Natural killer cell treated with Interleukin-12 subunit alpha and Interleukin-12 subunit beta and Interleukin-15 and Interleukin-18, amount 100 ng/mL, for 72 hours (primary cell): ENCODE results near the gene DAAM1. TPM values are rescaled to one million over a fixed set of nuclear protein-coding genes. Genes with fewer than 3 reads are reported as not detected.

Source experiments
- ATAC-seq, 2 donors: fragments of 150-1000 bp; cut with Tn5 transposase in 1 of 2; sonication (Bioruptor Pico), chemical (Tn5 transposase) in 1 of 2; 2 replicates each; pipeline ENCODE4 v1.10.0; 2021
- DNase-seq: peaks from one replicate; pipeline ENCODE4 v3.0.0; 2022; ENCODE audit warnings: low spot score
- H3K27ac Mint-ChIP-seq, 2 donors: 1 replicate in 1 of 2; 2 replicates in 1 of 2; pipeline ENCODE4 v1.8.0; 2022; ENCODE audit warnings: mixed read lengths in 2 of 2, mild to moderate bottlenecking in 1 of 2, moderate library complexity in 1 of 2
- H3K27me3 Mint-ChIP-seq, 2 donors: 1 replicate in 1 of 2; 2 replicates in 1 of 2; pipeline ENCODE4 v1.8.0; 2022; ENCODE audit warnings: mixed read lengths in 2 of 2
- H3K36me3 Mint-ChIP-seq: one replicate; pipeline ENCODE4 v1.8.0; 2022; ENCODE audit warnings: mixed read lengths
- H3K4me1 Mint-ChIP-seq, 2 donors: 1 replicate in 1 of 2; 2 replicates in 1 of 2; pipeline ENCODE4 v1.8.0; 2022; ENCODE audit warnings: low read depth in 2 of 2, mixed read lengths in 2 of 2, mild to moderate bottlenecking in 1 of 2
- H3K4me3 Mint-ChIP-seq: one replicate; pipeline ENCODE4 v1.8.0; 2022; ENCODE audit warnings: mixed read lengths
- H3K9me3 Mint-ChIP-seq: 2 replicates; pipeline ENCODE4 v1.8.0; 2022; ENCODE audit warnings: mixed read lengths
- total RNA-seq, 2 donors: library from RNA; stranded (reverse); gene quantifications; one replicate each; pipeline ENCODE4 v1.2.3, GENCODE V29; 2022

DAAM1 gene
- total RNA-seq, 2 donors from 2014 or later: 21.3 to 22.5 TPM

GRCh38 chr14:59265808-59266207, 77.3 kb downstream of the DAAM1 start:
- Mint-ChIP-seq H3K4me1 (peaks cover 18 to 32% of the 10 kb centered on the region in 2 donors), H3K36me3 (peaks cover 10% of the 10 kb centered on the region), H3K27me3 (no peaks in the 10 kb centered on the region), H3K9me3 (peaks cover 3% of the 10 kb centered on the region), H3K4me3 (no peak overlapping the region), H3K27ac (peak overlapping the region; percentile 40 to 67)
- DNase-seq (no peak), ATAC-seq (peak; percentile 87 to 91)

- DNase-seq: no peak
- Mint-ChIP-seq H3K4me3 (no peak overlapping the region), H3K4me1 (peaks cover 18 to 32% of the 10 kb centered on the region in 2 donors), H3K36me3 (peaks cover 10% of the 10 kb centered on the region), H3K27ac (no peak overlapping the region), H3K27me3 (no peaks in the 10 kb centered on the region), H3K9me3 (peaks cover 3% of the 10 kb centered on the region)
- ATAC-seq: no peak
Measured at GRCh38 chr14:59267046-59267445, 78.6 kb downstream of the DAAM1 start.

GRCh38 chr14:59268011-59268410, 79.5 kb downstream of the DAAM1 start:
- ATAC-seq: no peak
- H3K27ac Mint-ChIP-seq: no peak overlapping the region

GRCh38 chr14:59268858-59269257, 80.4 kb downstream of the DAAM1 start:
- Mint-ChIP-seq H3K27ac (peak overlapping the region in 1 of 2 donors; percentile 41), H3K36me3 (peaks cover 10% of the 10 kb centered on the region), H3K4me1 (peaks cover 12 to 26% of the 10 kb centered on the region in 2 donors), H3K4me3 (no peak overlapping the region), H3K9me3 (peaks cover 3% of the 10 kb centered on the region), H3K27me3 (no peaks in the 10 kb centered on the region)
- no peak for DNase-seq
- no peak for ATAC-seq

More at GRCh38 chr14:59268011-59268410, 79.5 kb downstream of the DAAM1 start:
- DNase-seq: no peak
- Mint-ChIP-seq H3K36me3 (peaks cover 10% of the 10 kb centered on the region), H3K9me3 (peaks cover 3% of the 10 kb centered on the region), H3K4me1 (peaks cover 13 to 27% of the 10 kb centered on the region in 2 donors), H3K27me3 (no peaks in the 10 kb centered on the region), H3K4me3 (no peak overlapping the region)

GRCh38 chr14:59269466-59269865, 81.0 kb downstream of the DAAM1 start:
- peaks cover 3% of the 10 kb centered on the region for H3K9me3 Mint-ChIP-seq
- no peak for DNase-seq
- H3K4me3 Mint-ChIP-seq: no peak overlapping the region
- no peaks in the 10 kb centered on the region for H3K27me3 Mint-ChIP-seq
- peaks cover 14 to 26% of the 10 kb centered on the region in 2 donors for H3K4me1 Mint-ChIP-seq
- no peak overlapping the region for H3K27ac Mint-ChIP-seq
- ATAC-seq: no peak
- peaks cover 10% of the 10 kb centered on the region for H3K36me3 Mint-ChIP-seq

- peaks cover 21 to 28% of the 10 kb centered on the region in 2 donors for H3K4me1 Mint-ChIP-seq
- no peak overlapping the region for H3K27ac Mint-ChIP-seq
- H3K36me3 Mint-ChIP-seq: no peaks in the 10 kb centered on the region
- ATAC-seq (no peak), DNase-seq (no peak)
- no peaks in the 10 kb centered on the region for H3K27me3 Mint-ChIP-seq
- H3K4me3 Mint-ChIP-seq: no peak overlapping the region
- no peaks in the 10 kb centered on the region for H3K9me3 Mint-ChIP-seq
Measured at GRCh38 chr14:59271256-59271655, 82.8 kb downstream of the DAAM1 start.

GRCh38 chr14:59271734-59272133, 83.3 kb downstream of the DAAM1 start:
- ATAC-seq (no peak), DNase-seq (no peak)
- Mint-ChIP-seq H3K27me3 (no peaks in the 10 kb centered on the region), H3K27ac (no peak overlapping the region), H3K9me3 (no peaks in the 10 kb centered on the region), H3K4me3 (no peak overlapping the region), H3K4me1 (peaks cover 25 to 28% of the 10 kb centered on the region in 2 donors), H3K36me3 (no peaks in the 10 kb centered on the region)

- peak overlapping the region in 1 of 2 donors; percentile 39 for H3K27ac Mint-ChIP-seq
- peaks cover 25 to 28% of the 10 kb centered on the region in 2 donors for H3K4me1 Mint-ChIP-seq
- H3K36me3 Mint-ChIP-seq: no peaks in the 10 kb centered on the region
- H3K27me3 Mint-ChIP-seq: no peaks in the 10 kb centered on the region
- no peak for DNase-seq
- no peaks in the 10 kb centered on the region for H3K9me3 Mint-ChIP-seq
- no peak for ATAC-seq
- no peak overlapping the region for H3K4me3 Mint-ChIP-seq
Measured at GRCh38 chr14:59272633-59273032, 84.2 kb downstream of the DAAM1 start.

GRCh38 chr14:59273737-59274136, 85.3 kb downstream of the DAAM1 start:
- Mint-ChIP-seq H3K27me3 (no peaks in the 10 kb centered on the region), H3K36me3 (no peaks in the 10 kb centered on the region), H3K27ac (no peak overlapping the region), H3K4me3 (no peak overlapping the region), H3K9me3 (no peaks in the 10 kb centered on the region), H3K4me1 (peaks cover 25 to 28% of the 10 kb centered on the region in 2 donors)
- ATAC-seq: no peak
- DNase-seq: no peak

GRCh38 chr14:59274991-59275391, 86.5 kb downstream of the DAAM1 start:
- peak overlapping the region; percentile 55 to 72 for H3K27ac Mint-ChIP-seq
- H3K4me1 Mint-ChIP-seq: peaks cover 22% of the 10 kb centered on the region in 2 donors
- ATAC-seq (no peak), DNase-seq (no peak)
- no peaks in the 10 kb centered on the region for H3K36me3 Mint-ChIP-seq
- H3K9me3 Mint-ChIP-seq: no peaks in the 10 kb centered on the region
- peak overlapping the region; percentile 48 for H3K4me3 Mint-ChIP-seq
- no peaks in the 10 kb centered on the region for H3K27me3 Mint-ChIP-seq

GRCh38 chr14:59275668-59276067, 87.2 kb downstream of the DAAM1 start:
- peak; percentile 88 to 89 for ATAC-seq
- DNase-seq: no peak
- Mint-ChIP-seq H3K27ac (peak overlapping the region; percentile 55 to 72), H3K4me3 (peak overlapping the region; percentile 66), H3K27me3 (no peaks in the 10 kb centered on the region), H3K9me3 (no peaks in the 10 kb centered on the region), H3K36me3 (no peaks in the 10 kb centered on the region), H3K4me1 (peaks cover 22% of the 10 kb centered on the region in 2 donors)

- Mint-ChIP-seq H3K4me3 (peak overlapping the region; percentile 66), H3K27me3 (no peaks in the 10 kb centered on the region), H3K9me3 (no peaks in the 10 kb centered on the region), H3K4me1 (peaks cover 22% of the 10 kb centered on the region in 2 donors), H3K27ac (peak overlapping the region; percentile 55 to 72), H3K36me3 (no peaks in the 10 kb centered on the region)
- no peak for DNase-seq
- no peak for ATAC-seq
Measured at GRCh38 chr14:59276235-59276634, 87.8 kb downstream of the DAAM1 start.

GRCh38 chr14:59277659-59278058, 89.2 kb downstream of the DAAM1 start:
- no peaks in the 10 kb centered on the region for H3K36me3 Mint-ChIP-seq
- peak in 1 of 2 donors; percentile 83 for ATAC-seq

GRCh38 chr14:59278111-59278510, 89.6 kb downstream of the DAAM1 start:
- H3K36me3 Mint-ChIP-seq: no peaks in the 10 kb centered on the region

More at GRCh38 chr14:59277659-59278058, 89.2 kb downstream of the DAAM1 start:
- DNase-seq: no peak
- Mint-ChIP-seq H3K27me3 (no peaks in the 10 kb centered on the region), H3K9me3 (no peaks in the 10 kb centered on the region), H3K27ac (peak overlapping the region in 1 of 2 donors; percentile 19), H3K4me1 (peaks cover 22 to 29% of the 10 kb centered on the region in 2 donors), H3K4me3 (no peak overlapping the region)

GRCh38 chr14:59280961-59281360, 92.5 kb downstream of the DAAM1 start:
- no peaks in the 10 kb centered on the region for H3K27me3 Mint-ChIP-seq
- DNase-seq (no peak), ATAC-seq (no peak)
- H3K27ac Mint-ChIP-seq: no peak overlapping the region
- H3K9me3 Mint-ChIP-seq: peaks cover 12% of the 10 kb centered on the region
- peaks cover 27% of the 10 kb centered on the region for H3K36me3 Mint-ChIP-seq
- peaks cover 13 to 20% of the 10 kb centered on the region in 2 donors for H3K4me1 Mint-ChIP-seq
- no peak overlapping the region for H3K4me3 Mint-ChIP-seq

More at GRCh38 chr14:59278111-59278510, 89.6 kb downstream of the DAAM1 start:
- Mint-ChIP-seq H3K27me3 (no peaks in the 10 kb centered on the region), H3K4me3 (no peak overlapping the region), H3K4me1 (peaks cover 25 to 29% of the 10 kb centered on the region in 2 donors), H3K9me3 (no peaks in the 10 kb centered on the region), H3K27ac (peak overlapping the region in 1 of 2 donors; percentile 19)
- no peak for DNase-seq
- ATAC-seq: no peak
